ENCODE measurements around the gene ITPK1. TPM values are rescaled to one million over a fixed set of nuclear protein-coding genes. Genes with fewer than 3 reads are reported as not detected.

Gene ITPK1
- total RNA-seq, 3 donors from 2014 or later = 27.8 to 91.7 (median 42.9) TPM

DNA sequence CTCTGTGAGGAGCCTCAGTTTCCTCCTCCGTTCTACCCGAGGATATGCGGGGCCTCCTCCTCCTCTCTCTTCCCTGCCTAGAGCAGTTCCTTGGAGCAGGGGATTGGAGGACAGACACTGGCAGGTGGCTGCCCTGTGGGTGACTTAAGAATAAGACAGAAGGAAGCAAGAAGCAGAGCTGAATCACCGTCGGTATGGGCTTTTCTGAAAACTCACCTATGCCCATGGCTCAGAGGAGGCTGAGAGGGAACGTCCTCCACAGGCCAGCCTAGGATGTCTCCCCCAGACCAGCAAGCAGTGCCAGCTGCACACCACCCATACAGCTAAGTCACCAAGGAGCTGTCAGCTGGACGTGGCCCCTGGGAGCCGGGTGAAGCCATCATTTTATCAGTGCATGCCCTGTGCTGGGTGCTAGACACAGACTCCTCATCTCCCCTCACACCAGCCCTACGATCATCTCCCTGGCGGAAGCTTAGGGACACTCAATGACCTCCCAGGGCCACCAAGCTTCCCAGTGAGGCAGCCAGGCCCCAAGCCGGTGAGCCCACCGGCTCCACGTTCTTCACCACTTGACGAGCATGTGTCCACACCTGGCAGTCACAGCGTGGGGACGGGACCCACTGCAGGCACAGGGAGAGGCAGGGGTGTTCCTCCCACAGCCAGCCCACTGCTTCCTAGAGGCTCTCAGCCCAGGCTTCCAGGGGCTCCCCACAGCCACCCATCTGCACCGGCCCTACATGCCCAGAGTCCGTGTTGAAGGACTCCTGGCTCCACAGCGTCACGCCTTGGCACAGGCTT lies 21.4 kb downstream of the ITPK1 start:
- no peak for TF ChIP-seq POLR2AphosphoS5 (IDR thresholded peaks at IDR 0.05)
- TF ChIP-seq CTCF (IDR thresholded peaks at IDR 0.05) = no peak
- TF ChIP-seq POLR2A (IDR thresholded peaks at IDR 0.05) = no peak
- no peak overlapping the region for H3K27ac ChIP-seq
- no peaks in the 10 kb centered on the region for H3K27me3 ChIP-seq
- peaks cover 4 to 9% of the 10 kb centered on the region in 2 donors for H3K4me1 ChIP-seq
- H3K36me3 ChIP-seq = no peaks in the 10 kb centered on the region
- intact Hi-C loops (cut with DNase I; ENCODE audit: low total_unique reads) = no loop called here
- no peak overlapping the region for H3K4me3 ChIP-seq
- no peaks in the 10 kb centered on the region for H3K9me3 ChIP-seq
- no peak for DNase-seq (ENCODE audit: low spot score in 2 of 2)

DNA sequence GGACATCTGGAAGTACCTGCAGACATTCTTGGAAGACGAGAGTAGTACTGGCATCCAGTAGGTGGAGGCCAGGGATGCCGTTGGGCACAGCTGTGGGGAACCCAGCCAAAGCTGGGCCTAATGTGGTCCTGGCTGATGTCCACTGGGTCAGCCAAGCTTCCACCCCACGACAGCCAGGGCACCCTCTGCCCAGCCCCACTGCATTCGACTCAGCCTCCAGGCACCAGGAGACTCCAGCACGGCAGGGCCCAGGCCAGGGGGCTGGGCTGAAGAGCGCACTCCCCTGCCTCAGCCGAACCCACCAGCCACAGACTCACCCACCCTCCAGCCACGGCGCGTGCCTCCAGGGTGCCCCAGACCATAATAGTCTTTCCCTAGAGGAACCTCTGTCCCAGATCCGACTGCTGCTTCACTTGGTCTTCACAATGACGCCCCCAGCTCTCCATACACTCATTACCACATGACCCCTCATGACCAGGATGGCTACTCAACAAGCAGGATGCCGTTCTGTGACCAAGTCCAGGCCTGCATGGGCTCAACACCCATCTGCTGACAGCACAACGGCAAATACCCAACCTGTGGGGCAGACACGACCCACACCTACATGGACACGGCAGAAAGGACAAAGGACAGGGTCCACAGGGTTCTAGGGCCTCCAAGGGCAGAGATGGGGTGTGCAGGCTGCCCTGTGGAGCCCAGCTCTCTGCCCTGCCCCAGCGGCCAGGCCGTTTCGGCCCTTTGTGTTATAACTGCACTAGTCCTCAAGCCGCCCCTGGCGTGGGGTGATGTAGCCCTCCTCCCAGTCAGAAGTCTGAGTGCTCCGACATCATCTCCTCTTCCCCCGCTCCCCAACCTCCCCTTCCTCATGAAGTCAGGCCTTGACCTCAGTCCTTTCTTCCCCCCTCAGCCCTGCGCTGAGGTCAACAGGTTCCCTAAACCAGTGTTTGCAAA lies 22.8 kb downstream of the ITPK1 start:
- H3K27ac ChIP-seq = no peak overlapping the region
- intact Hi-C loops (cut with DNase I; ENCODE audit: low total_unique reads) = no loop called here
- H3K27me3 ChIP-seq = no peaks in the 10 kb centered on the region
- TF ChIP-seq POLR2AphosphoS5 (IDR thresholded peaks at IDR 0.05) (no peak), POLR2A (IDR thresholded peaks at IDR 0.05) (no peak), CTCF (IDR thresholded peaks at IDR 0.05) (no peak)
- H3K9me3 ChIP-seq = no peaks in the 10 kb centered on the region
- no peaks in the 10 kb centered on the region for H3K36me3 ChIP-seq
- DNase-seq (ENCODE audit: low spot score in 2 of 2) = no peak
- H3K4me3 ChIP-seq = no peak overlapping the region
- H3K4me1 ChIP-seq = peaks cover 4 to 9% of the 10 kb centered on the region in 2 donors

GRCh38 chr14:93091666-93092065 lies 24.1 kb downstream of the ITPK1 start:
- Histone ChIP-seq H3K36me3 (no peaks in the 10 kb centered on the region), H3K27me3 (no peaks in the 10 kb centered on the region), H3K4me1 (peaks cover 4 to 9% of the 10 kb centered on the region in 2 donors), H3K9me3 (no peaks in the 10 kb centered on the region), H3K4me3 (no peak overlapping the region), H3K27ac (peak overlapping the region; percentile 36 to 40)
- DNase-seq (ENCODE audit: low spot score in 2 of 2) = no peak
- no peak for TF ChIP-seq POLR2A (IDR thresholded peaks at IDR 0.05)
- TF ChIP-seq POLR2AphosphoS5 (IDR thresholded peaks at IDR 0.05) = no peak
- TF ChIP-seq CTCF (IDR thresholded peaks at IDR 0.05) = no peak
- intact Hi-C loops (cut with DNase I; ENCODE audit: low total_unique reads) = no loop called here

DNA sequence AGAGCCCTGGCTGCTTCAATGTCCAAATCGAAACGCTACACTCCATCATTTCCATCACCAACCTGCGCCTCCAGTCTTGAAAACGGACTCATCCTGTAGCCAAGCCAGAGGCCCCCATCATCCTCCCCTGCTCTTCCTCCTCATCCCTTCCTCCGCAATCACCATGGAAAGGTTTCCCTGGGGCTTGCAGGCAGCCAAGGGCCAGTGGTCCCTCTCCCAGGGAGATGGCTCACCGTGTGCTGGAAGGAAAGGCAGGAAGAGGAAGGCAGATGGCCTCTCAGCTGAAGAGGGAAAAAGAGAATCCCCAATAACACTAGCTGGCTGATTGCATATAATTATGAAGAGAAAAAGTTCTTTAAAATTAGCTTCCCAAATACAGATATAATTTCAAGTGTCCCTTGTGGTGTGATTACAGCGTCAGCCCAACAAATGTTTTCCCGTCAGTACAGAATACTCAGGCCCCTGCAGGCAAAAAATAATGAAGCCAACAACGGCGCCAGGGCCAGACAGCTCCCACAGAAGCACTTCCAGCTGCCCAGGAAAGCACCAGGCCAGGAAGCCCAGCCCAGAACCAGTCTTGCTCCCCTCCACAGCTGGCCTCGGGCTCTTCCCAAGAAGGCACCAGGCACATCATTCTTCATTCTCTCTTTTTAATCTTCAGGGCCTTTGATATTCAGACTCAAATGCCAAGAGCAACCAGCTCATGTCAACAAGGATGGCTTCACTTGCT lies 24.7 kb downstream of the ITPK1 start:
- no peak overlapping the region for H3K4me3 ChIP-seq
- no peak for DNase-seq (ENCODE audit: low spot score in 2 of 2)
- peaks cover 4 to 16% of the 10 kb centered on the region in 2 donors for H3K4me1 ChIP-seq
- TF ChIP-seq POLR2AphosphoS5 (IDR thresholded peaks at IDR 0.05) = no peak
- no peak for TF ChIP-seq POLR2A (IDR thresholded peaks at IDR 0.05)
- TF ChIP-seq CTCF (IDR thresholded peaks at IDR 0.05) = no peak
- intact Hi-C loops (cut with DNase I; ENCODE audit: low total_unique reads) = no loop called here
- no peaks in the 10 kb centered on the region for H3K27me3 ChIP-seq
- no peaks in the 10 kb centered on the region for H3K36me3 ChIP-seq
- H3K27ac ChIP-seq = peak overlapping the region; percentile 36 to 40
- no peaks in the 10 kb centered on the region for H3K9me3 ChIP-seq

Measured in breast epithelium (tissue), 4 donors.